ENCODE measurements around the gene ING1.

Gene ING1

DNA sequence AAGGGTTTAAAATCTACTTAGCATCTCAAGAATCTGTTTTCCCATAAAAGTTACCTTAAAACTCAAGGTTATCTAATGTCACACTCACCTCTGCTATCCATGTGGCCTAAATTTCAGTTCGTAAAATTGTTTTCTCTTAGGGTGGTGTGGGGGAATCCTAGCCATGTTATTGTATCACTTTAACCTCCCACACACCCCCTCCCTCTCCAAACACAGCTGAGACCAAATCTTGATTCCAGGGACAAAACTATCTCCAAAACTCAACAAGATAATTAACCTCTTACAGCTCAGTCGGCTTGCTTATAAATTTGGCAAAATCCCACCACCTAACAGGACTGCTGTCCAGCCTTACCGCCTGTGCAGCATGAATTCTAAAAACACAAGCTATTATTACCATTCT, 11.4 kb upstream of the ING1 start:
- H3K27ac ChIP-seq = no peak overlapping the region
- no peak for TF ChIP-seq CTCF (IDR thresholded peaks at IDR 0.05)
- DNase-seq (ENCODE audit: low spot score) = no peak
- no peak overlapping the region for H3K4me3 ChIP-seq

DNA sequence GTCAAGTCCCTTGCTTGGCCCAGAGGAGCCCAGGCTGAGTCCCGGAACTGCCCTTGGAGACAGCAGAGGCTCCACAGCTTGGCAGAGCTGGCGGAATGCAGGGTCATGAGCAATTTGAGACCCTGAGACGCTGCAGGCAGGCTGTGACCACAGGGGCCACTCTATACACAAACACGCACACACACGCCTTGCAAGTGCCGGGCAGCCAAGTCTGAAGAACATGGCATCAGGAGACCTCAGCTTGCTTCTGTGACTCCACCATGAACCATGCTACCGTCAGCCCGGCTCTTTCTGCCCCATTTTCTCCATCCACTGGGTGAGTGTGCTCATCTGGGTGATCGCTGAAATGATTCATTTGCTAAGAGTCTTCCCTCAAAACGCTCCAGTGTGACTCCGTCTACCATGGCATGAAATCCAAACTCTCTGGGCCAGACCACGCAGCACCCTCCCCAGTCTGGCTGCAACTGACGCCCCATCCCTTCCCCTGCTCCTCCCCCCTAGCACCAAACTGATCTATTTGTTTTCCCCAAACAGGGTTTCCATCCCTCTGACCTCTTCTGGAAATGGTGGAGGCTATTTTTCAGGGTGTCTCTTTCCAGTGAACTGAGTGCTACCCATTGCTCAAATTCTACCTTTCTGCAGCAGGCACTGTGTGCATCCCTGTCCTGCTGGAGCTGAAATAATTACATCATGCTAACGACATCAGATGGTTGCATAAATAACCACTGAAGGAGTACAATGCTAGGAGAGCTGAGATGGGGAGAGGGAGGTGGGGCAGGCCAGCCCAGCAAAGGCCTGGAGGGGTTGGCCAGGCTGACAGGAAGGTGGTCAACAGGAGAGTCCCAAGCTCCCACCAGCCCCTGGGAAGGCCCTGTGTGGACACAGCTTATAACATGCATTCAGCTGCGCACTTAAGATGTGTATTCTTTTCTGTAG, 10.6 kb upstream of the ING1 start:
- TF ChIP-seq CTCF (IDR thresholded peaks at IDR 0.05) = no peak
- peak overlapping the region; percentile 16 for H3K4me3 ChIP-seq
- H3K27ac ChIP-seq = no peak overlapping the region
- DNase-seq (ENCODE audit: low spot score) = no peak

DNA sequence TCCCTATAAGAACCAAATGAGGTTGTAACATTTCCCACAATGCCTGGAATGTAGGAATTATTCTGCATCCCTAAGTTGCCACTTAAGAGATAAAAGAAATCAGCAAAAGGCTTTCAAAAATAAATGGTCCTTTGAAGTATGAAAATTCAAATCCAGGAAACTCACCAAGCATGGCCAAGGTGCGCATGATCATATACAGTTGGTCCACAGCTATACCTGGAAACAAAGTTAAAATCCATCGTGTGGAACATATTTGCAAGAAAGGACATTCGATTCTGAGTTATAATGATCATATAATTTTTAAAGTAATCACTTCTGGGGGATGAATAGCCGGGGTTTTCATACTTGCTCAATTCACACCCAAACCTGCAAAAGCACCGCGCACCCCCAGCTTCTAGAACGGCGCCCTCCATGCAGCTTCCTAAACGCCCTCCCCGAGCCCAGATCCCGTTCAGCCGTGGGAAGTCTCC, 8.1 kb upstream of the ING1 start:
- no peak for DNase-seq (ENCODE audit: low spot score)
- Histone ChIP-seq H3K4me3 (peak overlapping the region; percentile 79), H3K27ac (peak overlapping the region; percentile 66 to 90)
- TF ChIP-seq CTCF (IDR thresholded peaks at IDR 0.05) = no peak

DNA sequence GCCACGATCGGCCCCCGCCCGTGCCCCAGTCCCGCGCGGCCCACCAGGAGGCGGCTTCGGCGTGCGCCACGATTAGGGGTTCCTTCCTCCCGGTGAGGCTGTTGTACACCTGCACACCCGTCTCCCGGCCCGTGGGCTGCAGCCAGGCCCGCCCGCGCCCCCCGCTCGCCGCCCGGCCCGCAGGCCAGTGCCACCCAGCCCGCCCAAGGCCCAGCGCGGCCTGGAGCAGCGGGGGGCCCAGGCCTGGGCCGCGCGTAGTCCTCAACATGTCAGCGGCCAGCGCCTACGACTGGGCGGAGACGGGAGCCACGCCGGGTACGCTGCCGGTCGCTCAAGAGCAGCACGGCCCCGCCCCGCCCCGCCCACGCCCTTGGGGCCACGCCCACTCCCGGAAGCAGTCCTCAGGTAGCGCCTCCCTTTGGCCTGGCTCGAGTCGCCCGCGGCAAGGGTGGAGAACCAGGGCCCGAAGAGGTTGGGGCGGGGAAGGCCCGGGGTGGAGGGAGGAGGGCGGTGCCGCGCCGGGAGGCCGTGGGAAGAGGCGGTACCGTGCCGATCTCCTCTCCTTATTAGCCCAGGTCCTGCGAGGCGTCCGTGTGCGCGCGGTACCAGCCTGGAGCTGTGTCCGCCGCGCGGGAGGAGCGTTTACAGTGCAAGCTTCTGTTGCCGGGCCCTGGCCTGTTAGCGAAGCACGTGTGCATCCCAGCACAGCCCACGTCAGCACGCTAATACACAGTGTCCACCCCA, 7.5 kb upstream of the ING1 start, which contains the start of gene CARS2:
TSS of gene CARS2 (minus strand) at position 291 of the 744 bp plus-strand sequence. CDS start at position 268, 23 bp downstream.
- peak; percentile 99 for DNase-seq (ENCODE audit: low spot score)
- Histone ChIP-seq H3K27ac (peak within 1 kb of the TSS; percentile 66 to 90), H3K4me3 (peak within 1 kb of the TSS; percentile 79)
- no peak for TF ChIP-seq CTCF (IDR thresholded peaks at IDR 0.05)

- peak overlapping the region; percentile 66 to 90 for H3K27ac ChIP-seq
- peak; percentile 56 for DNase-seq (ENCODE audit: low spot score)
- peak overlapping the region; percentile 79 for H3K4me3 ChIP-seq
- no peak for TF ChIP-seq CTCF (IDR thresholded peaks at IDR 0.05)
Observed at GRCh38 chr13:110706570-110707372, 6.7 kb upstream of the ING1 start.

DNA sequence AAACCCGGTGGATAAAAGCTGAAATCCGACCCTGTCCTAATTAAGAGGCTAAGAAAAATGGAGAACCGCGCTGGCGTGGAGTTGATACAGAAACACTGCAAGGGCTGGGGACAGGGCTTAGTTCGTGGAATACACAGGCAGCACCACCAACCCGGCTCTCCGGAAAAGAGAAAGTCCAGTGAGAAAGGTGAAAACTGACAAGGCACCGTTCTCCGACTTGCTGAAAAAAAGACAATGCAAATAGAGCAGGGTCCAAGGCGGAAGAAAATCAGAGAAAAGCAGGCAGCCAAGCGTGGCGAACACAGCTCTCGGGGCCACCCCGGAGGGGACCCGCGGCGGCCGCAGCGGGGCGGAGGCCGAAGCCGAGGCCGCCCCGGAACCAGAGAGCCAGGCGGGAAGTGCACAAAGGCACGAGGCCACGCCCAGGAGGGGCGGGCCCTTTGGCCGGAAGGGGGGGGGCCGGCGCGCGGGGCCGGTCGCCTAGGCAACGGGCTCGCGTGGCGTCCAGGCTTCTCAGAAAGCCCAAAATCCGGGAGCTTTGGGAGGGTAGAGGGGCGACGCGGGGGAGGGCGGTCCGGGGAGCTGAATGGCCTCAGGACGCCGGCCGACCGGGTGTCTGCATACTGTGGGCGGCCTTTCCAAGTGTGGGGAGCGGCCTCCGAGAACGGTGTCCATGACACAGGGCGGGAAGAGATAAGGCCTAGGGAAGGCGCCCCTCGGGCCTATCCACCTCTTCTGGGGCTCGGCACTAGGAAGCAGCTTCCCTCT, 1.2 kb upstream of the ING1 start:
- no peak for TF ChIP-seq CTCF (IDR thresholded peaks at IDR 0.05)
- Histone ChIP-seq H3K27ac (peak overlapping the region; percentile 100), H3K4me3 (peak overlapping the region; percentile 95)
- peak; percentile 96 for DNase-seq (ENCODE audit: low spot score)

All from coronary artery (tissue), 2 donors.